ENCODE data around the gene UNC5A.

The UNC5A gene

GRCh38 chr5:176908675-176909368 is 98.5 kb downstream of the UNC5A start:
- TF ChIP-seq, protein P1, sequence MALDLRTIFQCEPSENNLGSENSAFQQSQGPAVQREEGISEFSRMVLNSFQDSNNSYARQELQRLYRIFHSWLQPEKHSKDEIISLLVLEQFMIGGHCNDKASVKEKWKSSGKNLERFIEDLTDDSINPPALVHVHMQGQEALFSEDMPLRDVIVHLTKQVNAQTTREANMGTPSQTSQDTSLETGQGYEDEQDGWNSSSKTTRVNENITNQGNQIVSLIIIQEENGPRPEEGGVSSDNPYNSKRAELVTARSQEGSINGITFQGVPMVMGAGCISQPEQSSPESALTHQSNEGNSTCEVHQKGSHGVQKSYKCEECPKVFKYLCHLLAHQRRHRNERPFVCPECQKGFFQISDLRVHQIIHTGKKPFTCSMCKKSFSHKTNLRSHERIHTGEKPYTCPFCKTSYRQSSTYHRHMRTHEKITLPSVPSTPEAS (tag by site-specific recombination; IDR thresholded peaks at IDR 0.05), result no peak
- TF ChIP-seq ZNF600 (tag by site-specific recombination; IDR thresholded peaks at IDR 0.05) (no peak), ZIC2 (tag by site-specific recombination; IDR thresholded peaks at IDR 0.05) (peak; percentile 33), ZNF341 (tag by site-specific recombination; IDR thresholded peaks at IDR 0.05; ENCODE audit: low read depth) (0 out of 2 replicates have a peak, but pooled peaks have one; percentile 25), PRDM4 (tag by site-specific recombination; IDR thresholded peaks at IDR 0.05) (0 out of 2 replicates have a peak, but pooled peaks have one; percentile 53), ZNF837 (tag by site-specific recombination; IDR thresholded peaks at IDR 0.05) (no peak), FEZF1 (tag by site-specific recombination; IDR thresholded peaks at IDR 0.05) (peak; percentile 40; the same call in 1 of the 2 replicates)
- TF ChIP-seq, protein P2, sequence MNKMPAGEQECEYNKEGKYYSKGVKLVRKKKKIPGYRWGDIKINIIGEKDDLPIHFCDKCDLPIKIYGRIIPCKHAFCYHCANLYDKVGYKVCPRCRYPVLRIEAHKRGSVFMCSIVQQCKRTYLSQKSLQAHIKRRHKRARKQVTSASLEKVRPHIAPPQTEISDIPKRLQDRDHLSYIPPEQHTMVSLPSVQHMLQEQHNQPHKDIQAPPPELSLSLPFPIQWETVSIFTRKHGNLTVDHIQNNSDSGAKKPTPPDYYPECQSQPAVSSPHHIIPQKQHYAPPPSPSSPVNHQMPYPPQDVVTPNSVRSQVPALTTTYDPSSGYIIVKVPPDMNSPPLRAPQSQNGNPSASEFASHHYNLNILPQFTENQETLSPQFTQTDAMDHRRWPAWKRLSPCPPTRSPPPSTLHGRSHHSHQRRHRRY (tag by site-specific recombination; IDR thresholded peaks at IDR 0.05), result no peak
- TF ChIP-seq, protein P3, sequence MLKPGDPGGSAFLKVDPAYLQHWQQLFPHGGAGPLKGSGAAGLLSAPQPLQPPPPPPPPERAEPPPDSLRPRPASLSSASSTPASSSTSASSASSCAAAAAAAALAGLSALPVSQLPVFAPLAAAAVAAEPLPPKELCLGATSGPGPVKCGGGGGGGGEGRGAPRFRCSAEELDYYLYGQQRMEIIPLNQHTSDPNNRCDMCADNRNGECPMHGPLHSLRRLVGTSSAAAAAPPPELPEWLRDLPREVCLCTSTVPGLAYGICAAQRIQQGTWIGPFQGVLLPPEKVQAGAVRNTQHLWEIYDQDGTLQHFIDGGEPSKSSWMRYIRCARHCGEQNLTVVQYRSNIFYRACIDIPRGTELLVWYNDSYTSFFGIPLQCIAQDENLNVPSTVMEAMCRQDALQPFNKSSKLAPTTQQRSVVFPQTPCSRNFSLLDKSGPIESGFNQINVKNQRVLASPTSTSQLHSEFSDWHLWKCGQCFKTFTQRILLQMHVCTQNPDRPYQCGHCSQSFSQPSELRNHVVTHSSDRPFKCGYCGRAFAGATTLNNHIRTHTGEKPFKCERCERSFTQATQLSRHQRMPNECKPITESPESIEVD (tag by site-specific recombination; IDR thresholded peaks at IDR 0.05), result peak; percentile 42
- TF ChIP-seq, protein P4, sequence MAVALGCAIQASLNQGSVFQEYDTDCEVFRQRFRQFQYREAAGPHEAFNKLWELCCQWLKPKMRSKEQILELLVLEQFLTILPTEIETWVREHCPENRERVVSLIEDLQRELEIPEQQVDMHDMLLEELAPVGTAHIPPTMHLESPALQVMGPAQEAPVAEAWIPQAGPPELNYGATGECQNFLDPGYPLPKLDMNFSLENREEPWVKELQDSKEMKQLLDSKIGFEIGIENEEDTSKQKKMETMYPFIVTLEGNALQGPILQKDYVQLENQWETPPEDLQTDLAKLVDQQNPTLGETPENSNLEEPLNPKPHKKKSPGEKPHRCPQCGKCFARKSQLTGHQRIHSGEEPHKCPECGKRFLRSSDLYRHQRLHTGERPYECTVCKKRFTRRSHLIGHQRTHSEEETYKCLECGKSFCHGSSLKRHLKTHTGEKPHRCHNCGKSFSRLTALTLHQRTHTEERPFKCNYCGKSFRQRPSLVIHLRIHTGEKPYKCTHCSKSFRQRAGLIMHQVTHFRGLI (tag by site-specific recombination; IDR thresholded peaks at IDR 0.05), result no peak
- Histone ChIP-seq H3K36me3 (ENCODE audit: control insufficient read depth in 2 of 2, insufficient read depth in 1 of 2, low read length in 2 of 2) (peaks cover 19 to 63% of the 10 kb centered on the region in 2 experiments; a peak in 2 of 3 replicates), H3K4me3 (ENCODE audit: low read depth, low read length) (no peak overlapping the region), H3K9me3 (ENCODE audit: control insufficient read depth, insufficient read depth, low read depth, low read length) (no peaks in the 10 kb centered on the region), H3K4me1 (ENCODE audit: control insufficient read depth, insufficient read depth, low read length) (no peaks in the 10 kb centered on the region), H3K27ac (ENCODE audit: extremely low read depth, low read depth, low read length) (no peak overlapping the region)
- ChIA-PET CTCF (interaction anchor here (0.5 to 1.6 kb wide), 4 partner anchors 15 to 248 kb away, joined by 3 to 7 read pairs (median 4); no protein-coding TSS in a partner anchor), POLR2A (no interaction called here)

DNA sequence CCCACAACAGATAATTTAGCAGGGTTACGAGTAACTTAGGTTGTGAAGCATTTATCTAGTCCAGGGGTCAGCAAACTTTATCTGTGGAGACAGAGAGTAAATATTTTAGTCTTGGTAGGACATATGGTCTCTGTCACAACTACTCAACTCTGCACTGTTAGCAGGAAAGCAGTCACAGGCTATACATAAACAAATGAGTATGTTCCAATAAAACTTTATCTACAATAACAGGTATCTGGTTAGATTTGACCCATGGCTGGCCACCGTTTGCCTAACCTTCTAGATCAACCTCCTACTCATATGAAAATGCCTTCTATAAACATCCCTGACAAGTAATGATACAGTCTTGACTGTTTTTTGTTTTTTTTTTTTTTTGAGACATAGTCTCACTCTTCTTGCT is 101.8 kb downstream of the UNC5A start:
- H3K4me3 ChIP-seq (ENCODE audit: low read depth, low read length), result no peak overlapping the region
- CTCF ChIA-PET, result no interaction called here
- POLR2A ChIA-PET, result interaction anchor here (0.7 kb wide), 1 partner anchor 35 kb away, joined by 3 read pairs; no protein-coding TSS in a partner anchor
- no peak overlapping the region for H3K27ac ChIP-seq (ENCODE audit: extremely low read depth, low read depth, low read length)
- peaks cover 15 to 30% of the 10 kb centered on the region in 2 experiments; a peak in 2 of 3 replicates for H3K36me3 ChIP-seq (ENCODE audit: control insufficient read depth in 2 of 2, insufficient read depth in 1 of 2, low read length in 2 of 2)
- no peaks in the 10 kb centered on the region for H3K9me3 ChIP-seq (ENCODE audit: control insufficient read depth, insufficient read depth, low read depth, low read length)
- peaks cover 12% of the 10 kb centered on the region for H3K4me1 ChIP-seq (ENCODE audit: control insufficient read depth, insufficient read depth, low read length)
- TF ChIP-seq REPIN1 (tag by site-specific recombination; IDR thresholded peaks at IDR 0.05; ENCODE audit: low read depth) (no peak), ZNF121 (tag by site-specific recombination; IDR thresholded peaks at IDR 0.05) (no peak), TRIM28 (IDR thresholded peaks at IDR 0.05; ENCODE audit: borderline replicate concordance, low read length) (no peak), SCRT2 (tag by site-specific recombination; IDR thresholded peaks at IDR 0.05) (no peak), ZNF792 (tag by site-specific recombination; IDR thresholded peaks at IDR 0.05) (no peak), BCL11A (tag by site-specific recombination; IDR thresholded peaks at IDR 0.05; ENCODE audit: low read depth) (no peak), ZEB2 (tag by site-specific recombination; IDR thresholded peaks at IDR 0.05) (no peak), ZNF596 (tag by site-specific recombination; IDR thresholded peaks at IDR 0.05) (no peak), ZNF184 (tag by site-specific recombination; IDR thresholded peaks at IDR 0.05) (no peak), ELK4 (IDR thresholded peaks at IDR 0.05; ENCODE audit: borderline replicate concordance, low read depth, low read length) (no peak), ZNF311 (tag by site-specific recombination; IDR thresholded peaks at IDR 0.05; ENCODE audit: borderline replicate concordance) (no peak), ZNF24 (tag by site-specific recombination; IDR thresholded peaks at IDR 0.05) (no peak), HOXC10 (CRISPR knock-in tag; IDR thresholded peaks at IDR 0.05) (no peak)
- TF ChIP-seq, protein P1 (tag by site-specific recombination; IDR thresholded peaks at IDR 0.05), result no peak
